BE2C (cell line): ENCODE measurements around the gene ALG11.
"Not testable (repeated sequence)": the region's sequence is repeated elsewhere in the genome, so short reads cannot be mapped to it uniquely, and the experiment has no call there.

Experiments used
- DNase-seq: peaks from one replicate; pipeline ENCODE4 v3.0.0-alpha.2; 2020
- H3K27me3 ChIP-seq: fragments of 250-450 bp; sonication (Bioruptor Pico); 2 replicates; pipeline ENCODE4 v1.5.1; 2020; ENCODE audit warnings: mild to moderate bottlenecking
- H3K36me3 ChIP-seq: fragments of 250-450 bp; sonication (Bioruptor Pico); 2 replicates; pipeline ENCODE4 v1.5.1; 2020; ENCODE audit warnings: mild to moderate bottlenecking
- H3K4me1 ChIP-seq: fragments of 250-450 bp; sonication (Bioruptor Pico); 2 replicates; pipeline ENCODE4 v1.5.1; 2020
- H3K4me3 ChIP-seq: 2 replicates; pipeline ENCODE4 v1.5.1; 2011; ENCODE audit warnings: low read depth, low read length
- H3K9me3 ChIP-seq: fragments of 250-450 bp; sonication (Bioruptor Pico); 2 replicates; pipeline ENCODE4 v1.5.1; 2020
- CTCF ChIP-seq: IDR thresholded peaks from 2 replicates; pipeline ENCODE4 v1.5.1; 2012; ENCODE audit warnings: mild to moderate bottlenecking, low read depth, low read length

ALG11 gene

DNA sequence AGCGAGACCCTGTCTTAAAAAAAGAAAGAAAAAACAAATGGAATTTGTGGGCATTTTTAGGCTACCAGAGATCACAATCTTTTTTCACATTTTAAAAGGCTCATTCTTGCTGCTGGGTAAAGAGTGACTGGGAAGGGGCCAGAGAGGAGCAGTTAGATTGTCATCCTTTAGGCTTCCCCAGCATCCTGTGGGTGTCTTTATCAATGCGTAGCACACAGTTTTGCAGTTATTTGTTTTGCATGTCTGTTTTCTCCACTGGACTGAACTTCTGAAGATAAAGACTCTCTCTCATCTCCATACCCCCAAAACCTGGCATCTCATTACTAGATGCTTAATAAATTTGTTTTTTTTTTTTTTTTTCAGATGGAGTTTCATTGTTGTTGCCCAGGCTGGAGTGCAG lies 10.2 kb downstream of the ALG11 start:
- Histone ChIP-seq H3K36me3 (peaks cover 48% of the 10 kb centered on the region), H3K27me3 (no peaks in the 10 kb centered on the region), H3K9me3 (no peaks in the 10 kb centered on the region), H3K4me1 (no peaks in the 10 kb centered on the region), H3K4me3 (no peak overlapping the region)
- no peak for DNase-seq
- no peak for TF ChIP-seq CTCF

GRCh38 chr13:52024481-52024880 lies 12.3 kb downstream of the ALG11 start, which contains the start of gene UTP14C:
Gene UTP14C (plus strand): TSS chr13:52024691. CDS start chr13:52028805, 4,114 bp downstream.
- Histone ChIP-seq H3K4me1 (no peaks in the 10 kb centered on the region), H3K9me3 (no peaks in the 10 kb centered on the region), H3K4me3 (no peak within 1 kb of the TSS), H3K27me3 (no peaks in the 10 kb centered on the region), H3K36me3 (peaks cover 50% of the 10 kb centered on the region)
- DNase-seq, result no peak
- no peak for TF ChIP-seq CTCF

GRCh38 chr13:52025475-52026245 lies 13.5 kb downstream of the ALG11 start:
- TF ChIP-seq CTCF, result no peak
- Histone ChIP-seq H3K36me3 (peaks cover 47% of the 10 kb centered on the region), H3K4me3 (no peak overlapping the region), H3K4me1 (no peaks in the 10 kb centered on the region), H3K9me3 (no peaks in the 10 kb centered on the region), H3K27me3 (no peaks in the 10 kb centered on the region)
- DNase-seq, result no peak

- Histone ChIP-seq H3K36me3 (peaks cover 42% of the 10 kb centered on the region), H3K9me3 (no peaks in the 10 kb centered on the region), H3K4me3 (no peak overlapping the region), H3K27me3 (no peaks in the 10 kb centered on the region), H3K4me1 (no peaks in the 10 kb centered on the region)
- no peak for DNase-seq
- TF ChIP-seq CTCF, result no peak
Measured at GRCh38 chr13:52026246-52026626, 14.0 kb downstream of the ALG11 start.

DNA sequence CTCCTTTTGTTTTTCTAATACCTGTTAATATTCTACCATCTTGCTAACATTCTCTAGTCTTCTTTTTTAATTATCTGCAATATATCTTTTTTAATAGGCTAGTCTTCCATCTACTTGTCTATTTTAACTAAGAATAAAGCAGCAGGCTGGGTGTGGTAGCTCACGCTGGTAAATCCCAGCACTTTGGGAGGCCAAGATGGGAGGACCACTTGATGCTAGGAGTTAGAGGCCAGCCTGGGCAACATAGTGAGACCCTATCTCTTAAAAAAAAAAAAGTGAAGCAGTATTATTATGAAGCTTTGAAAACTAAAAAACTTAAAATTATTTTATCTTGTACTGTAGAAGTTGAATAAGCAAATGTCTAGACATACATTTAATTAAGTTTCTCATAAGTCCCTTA lies 15.6 kb downstream of the ALG11 start:
- no peak for DNase-seq
- H3K4me3 ChIP-seq, result no peak overlapping the region
- peaks cover 33% of the 10 kb centered on the region for H3K36me3 ChIP-seq
- H3K4me1 ChIP-seq, result no peaks in the 10 kb centered on the region
- H3K27me3 ChIP-seq, result no peaks in the 10 kb centered on the region
- TF ChIP-seq CTCF, result no peak
- H3K9me3 ChIP-seq, result no peaks in the 10 kb centered on the region

DNA sequence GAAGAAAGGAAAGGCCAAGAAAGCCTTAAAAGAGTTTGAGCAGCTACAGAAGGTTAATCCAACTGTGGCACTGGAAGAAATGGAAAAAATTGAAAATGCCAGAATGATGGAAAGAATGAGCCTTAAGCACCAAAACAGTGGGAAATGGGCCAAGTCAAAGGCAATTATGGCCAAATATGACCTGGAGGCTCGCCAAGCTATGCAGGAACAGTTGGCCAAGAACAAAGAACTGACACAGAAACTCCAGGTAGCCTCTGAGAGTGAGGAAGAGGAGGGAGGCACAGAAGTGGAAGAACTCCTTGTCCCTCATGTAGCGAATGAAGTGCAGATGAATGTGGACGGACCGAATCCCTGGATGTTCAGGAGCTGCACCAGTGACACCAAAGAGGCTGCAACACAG lies 17.4 kb downstream of the ALG11 start:
- Histone ChIP-seq H3K9me3 (no peaks in the 10 kb centered on the region), H3K27me3 (no peaks in the 10 kb centered on the region), H3K4me1 (no peaks in the 10 kb centered on the region), H3K4me3 (no peak overlapping the region), H3K36me3 (peaks cover 20% of the 10 kb centered on the region)
- DNase-seq, result no peak
- no peak for TF ChIP-seq CTCF

DNA sequence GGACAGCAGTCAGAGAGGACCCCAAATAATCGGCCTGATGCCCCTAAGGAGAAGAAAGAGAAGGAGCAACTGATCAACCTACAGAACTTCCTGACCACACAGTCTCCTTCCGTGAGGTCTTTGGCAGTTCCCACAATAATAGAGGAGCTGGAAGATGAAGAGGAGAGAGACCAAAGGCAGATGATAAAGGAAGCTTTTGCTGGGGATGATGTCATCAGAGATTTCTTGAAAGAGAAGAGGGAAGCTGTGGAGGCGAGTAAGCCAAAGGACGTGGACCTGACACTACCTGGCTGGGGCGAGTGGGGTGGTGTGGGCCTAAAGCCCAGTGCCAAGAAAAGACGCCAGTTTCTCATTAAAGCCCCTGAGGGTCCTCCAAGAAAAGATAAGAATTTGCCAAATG lies 18.2 kb downstream of the ALG11 start:
- not testable (repeated sequence) for H3K4me1 ChIP-seq, H3K9me3 ChIP-seq, H3K4me3 ChIP-seq, DNase-seq, H3K27me3 ChIP-seq
- H3K36me3 ChIP-seq, result peaks cover 16% of the 10 kb centered on the region
